GM18868 (cell line): ENCODE results near the gene ZFP36L1.

Experiments
- ATAC-seq: cut with Tn5 transposase; IDR thresholded peaks from one replicate; pipeline ENCODE4 v1.9.1; 2021; ENCODE audit warnings: mild to moderate bottlenecking, moderate library complexity; ENCODE audit not compliant: unreplicated experiment

ZFP36L1 gene

DNA sequence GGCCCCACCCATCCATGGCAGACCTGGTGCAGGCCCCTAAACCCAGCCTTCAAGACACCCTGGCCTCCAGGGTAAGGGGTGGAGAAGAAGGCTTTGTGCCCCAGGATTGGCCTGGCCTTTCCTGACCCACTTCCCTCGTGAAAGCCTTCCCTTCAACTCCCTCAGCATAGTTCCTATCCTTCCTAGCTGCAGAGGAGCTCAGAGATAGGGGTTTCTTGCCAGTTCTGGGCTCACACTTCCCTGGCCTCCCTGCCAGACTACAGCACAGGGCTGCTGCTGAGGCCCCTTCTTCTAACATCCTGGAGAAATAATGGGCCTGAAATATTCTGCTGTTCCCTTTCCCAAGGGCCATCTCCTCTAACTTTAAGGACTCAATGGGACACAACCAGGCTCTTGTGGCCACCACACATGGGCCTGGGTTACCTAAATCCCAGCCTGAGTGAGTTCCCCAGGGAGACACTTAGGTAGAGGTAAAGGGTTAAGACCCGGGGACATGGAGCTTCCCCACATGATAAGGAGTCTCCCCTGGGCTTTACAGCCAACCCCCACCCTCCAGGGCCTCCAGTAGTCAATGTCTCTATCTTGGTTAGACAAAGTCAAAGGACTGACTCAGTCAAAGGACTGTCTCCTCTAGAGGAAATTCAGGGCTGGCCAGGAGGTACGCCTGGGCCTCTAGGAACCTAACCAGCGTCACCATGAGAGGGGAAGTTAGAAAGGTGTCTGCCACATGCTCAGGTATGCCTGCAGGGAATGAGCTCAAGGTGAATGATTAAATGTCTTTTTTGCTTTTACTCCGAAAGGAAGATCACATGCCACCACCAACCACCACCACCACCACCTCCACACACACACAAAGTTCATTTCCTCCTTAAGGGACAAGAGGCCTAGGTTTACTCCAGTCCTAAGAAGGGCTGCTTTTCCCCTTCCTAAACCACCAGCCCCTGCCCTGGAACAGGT is 7.1 kb downstream of the ZFP36L1 start:
- ATAC-seq: no peak

DNA sequence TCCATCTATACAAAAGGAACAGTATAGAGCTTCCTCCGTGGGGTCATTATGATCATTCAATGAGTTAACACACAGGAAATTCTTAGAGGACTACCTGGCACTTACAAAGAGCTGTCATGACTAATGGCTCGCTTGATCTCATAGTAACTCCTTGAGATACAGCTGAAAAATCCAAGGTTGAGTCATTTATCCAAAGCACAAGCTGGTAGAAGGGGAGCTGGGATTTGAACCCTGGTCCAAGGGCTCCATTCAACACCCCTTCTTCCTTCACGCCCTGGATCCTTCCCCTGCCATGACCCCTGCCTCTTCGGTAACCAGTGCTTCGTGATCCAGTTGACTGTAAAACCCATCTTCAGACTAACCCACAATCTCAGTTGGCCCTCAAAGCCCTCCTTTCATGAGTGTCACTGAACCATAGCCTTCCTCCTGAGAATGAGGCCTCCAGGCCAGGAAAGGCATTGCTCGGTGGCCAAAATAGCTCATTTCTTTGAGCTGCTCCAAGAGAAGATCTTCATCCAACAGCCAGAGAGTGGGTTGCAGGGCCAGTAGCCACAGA is 7.8 kb downstream of the ZFP36L1 start:
- ATAC-seq: no peak

DNA sequence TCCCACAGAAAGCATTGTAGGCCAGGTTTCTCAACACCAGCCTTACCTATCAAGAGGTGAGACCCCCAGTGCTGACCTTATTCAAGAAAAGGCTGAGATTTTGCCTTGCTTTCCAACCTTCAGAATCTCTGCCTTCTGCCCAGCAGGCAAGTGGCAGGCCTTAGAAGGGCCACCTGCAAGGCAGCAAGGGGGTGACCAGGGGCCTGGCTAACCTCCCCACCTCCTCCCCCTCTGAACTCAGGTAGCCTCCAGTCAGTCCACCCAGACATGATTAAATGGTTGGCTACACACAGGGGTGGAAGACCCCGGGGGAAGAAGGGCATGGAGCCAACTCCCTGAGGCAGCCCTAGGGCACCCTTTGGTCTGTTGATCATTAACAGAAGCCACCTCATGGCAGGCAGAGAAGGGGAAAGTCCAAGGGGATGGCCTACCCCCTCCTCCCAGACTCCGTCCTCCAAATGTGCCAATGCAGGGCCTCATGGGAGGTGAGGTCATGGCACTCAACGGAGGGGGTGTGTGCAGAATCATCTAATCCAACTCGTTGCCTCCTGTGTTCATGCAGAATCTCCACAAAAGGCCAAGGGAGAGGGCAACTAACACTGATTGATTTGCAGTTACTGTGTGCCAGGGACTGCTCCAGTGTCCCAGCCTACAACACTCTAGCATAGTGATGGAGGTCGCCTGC is 8.5 kb downstream of the ZFP36L1 start:
- ATAC-seq: no peak

DNA sequence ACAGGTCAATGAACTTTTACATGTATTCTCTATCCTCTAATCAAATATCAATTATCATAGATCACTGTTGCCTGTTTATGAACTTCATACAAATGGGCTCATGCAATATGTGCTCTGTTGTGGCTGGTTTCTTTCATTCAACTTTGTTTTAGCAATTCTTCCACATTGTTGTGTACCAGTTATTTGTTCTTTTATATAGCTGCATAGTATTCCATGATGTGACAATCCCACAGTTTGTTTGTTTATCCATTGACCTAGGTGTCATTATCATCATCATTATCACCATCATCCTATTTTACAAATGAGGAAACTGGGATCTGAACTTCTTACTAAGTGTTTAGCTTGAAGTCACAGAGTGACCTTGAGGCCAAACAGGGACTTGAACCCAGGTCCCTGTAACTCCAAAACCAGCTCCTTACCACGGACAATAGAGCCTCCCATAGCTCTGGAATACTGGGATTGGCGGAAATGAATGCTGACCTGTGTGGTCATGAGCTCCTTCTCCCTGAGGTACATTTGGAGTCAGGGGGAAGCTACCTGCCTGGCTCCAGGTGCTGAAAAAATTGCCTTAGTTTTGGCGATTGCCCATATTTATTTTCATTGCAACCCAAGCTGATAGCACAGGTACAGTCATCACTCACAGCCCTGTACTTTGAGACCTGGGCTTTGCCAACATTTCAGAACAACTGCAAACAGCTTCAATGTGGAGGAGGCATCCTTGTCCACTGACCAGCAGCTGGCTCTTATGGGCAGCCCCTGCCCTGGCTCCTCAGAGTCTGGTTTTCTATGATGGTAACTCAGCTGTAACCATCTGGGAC is 9.2 kb downstream of the ZFP36L1 start:
- ATAC-seq: no peak

DNA sequence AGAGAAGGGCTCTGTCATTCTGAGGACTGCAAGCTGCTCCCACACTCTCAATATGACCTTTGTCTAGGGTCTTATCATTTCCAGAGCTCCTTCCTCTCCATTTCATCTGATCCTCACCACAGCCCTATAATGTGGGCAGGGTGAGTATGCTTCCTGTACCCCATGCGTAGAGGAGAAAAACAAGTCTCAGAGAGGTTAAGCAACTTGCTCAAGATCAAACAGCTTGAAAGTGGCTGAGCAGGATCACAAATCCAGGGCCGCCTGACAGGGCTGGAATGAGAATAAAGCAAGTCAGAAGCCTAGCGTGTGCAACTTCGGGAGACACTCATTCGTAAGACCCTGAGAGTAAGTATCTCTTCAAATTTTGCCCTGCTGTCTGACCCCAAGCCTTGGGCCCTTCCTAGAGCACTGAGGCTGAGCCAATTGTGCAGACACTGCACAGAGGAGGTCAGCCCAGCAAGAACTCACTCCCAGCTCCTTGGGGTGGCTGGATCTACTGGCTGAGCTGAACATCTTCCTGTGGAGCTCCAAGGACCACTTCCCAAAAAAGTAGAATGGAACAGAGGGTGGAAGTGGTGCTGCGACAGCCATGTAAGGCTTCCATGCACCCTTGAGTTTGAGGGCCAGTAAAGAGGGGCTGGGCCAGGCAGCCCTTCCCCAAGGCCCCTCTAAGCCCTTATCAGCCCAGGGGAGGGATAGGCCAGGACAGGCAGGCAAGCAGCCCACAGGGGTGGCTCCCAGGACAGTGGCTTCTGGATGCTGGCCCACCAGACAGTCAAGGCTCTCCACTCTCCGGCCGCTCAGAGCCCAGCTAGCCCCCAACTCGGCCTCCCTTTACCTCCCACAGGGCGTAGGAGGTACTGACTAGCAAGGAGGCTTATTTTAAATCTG is 10.5 kb downstream of the ZFP36L1 start:
- no peak for ATAC-seq

DNA sequence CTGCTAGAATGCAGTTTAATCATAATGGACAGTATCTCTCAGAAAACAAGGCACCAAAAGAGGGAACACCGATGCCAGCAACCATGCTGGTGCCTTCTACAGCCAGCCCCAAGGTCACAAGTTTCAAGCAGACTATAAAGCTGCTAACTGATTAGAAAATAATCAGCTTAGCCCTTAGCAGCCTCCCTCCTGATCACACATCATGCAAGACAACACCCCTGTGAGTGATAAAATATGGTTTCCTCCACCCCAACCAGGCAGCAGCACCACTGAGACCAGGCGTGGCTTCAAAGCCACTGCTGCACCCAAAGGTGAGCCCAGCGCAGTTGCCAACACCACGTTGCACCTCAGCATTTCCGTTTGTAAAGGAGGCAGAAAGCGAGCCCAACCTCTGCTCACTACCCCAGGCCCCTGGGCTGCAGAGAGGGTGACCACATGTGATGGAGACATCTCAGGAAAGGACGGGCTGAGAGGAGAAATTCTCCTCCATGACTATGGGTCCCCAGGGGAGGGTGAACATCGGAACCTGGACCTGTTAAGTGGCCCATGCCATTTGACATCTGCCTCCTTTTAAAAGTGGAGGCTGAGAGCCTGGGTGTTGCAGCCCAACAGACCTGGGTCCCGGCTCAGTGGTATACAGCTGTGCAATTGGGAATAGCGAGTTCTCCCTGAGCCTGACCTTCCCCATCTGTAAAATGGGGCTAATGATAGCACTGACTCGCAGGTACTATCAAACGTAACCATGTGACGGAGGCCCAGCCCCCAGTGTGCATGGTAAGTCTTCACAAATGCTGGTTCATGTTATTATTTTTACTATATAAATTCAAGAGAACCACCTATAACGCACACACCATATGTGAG is 11.5 kb downstream of the ZFP36L1 start:
- no peak for ATAC-seq

DNA sequence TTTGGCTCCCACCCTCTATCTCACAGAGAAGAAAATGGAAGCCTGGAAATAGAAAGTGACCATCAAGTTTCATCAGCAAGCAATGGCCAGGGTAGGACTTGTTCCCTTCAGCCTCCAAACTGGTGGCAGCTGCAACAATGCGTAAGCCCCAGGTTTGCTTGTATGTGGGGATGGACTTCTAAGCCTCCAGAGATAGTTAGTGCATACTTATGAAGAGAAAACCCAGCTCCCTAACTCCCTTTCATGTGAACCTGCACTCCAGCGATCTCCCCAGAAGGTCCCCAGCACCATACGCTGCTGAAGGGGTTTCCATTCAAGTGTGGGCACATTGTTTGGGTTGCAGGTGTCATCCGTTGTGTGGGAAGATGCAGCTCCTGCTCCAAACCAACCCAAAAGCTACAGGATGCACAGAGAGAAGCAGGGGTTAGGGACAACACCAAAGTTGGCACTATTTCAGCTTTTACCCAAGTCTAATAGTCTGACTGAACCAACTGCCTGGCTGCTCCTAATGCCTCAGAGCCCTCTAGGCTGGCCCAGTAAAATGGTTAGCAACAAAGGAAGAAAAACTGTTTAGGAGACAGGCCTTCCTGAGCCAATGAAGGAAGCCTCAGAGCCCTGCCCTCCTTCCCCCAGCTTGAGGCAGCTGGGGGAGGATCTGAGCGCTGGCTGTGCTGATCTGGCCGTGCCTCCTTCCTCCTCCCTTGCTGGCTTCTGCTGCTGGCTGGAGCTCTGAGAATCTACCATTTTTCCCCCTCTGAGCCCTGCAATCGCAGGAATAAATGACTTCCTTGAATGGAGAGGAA is 12.3 kb downstream of the ZFP36L1 start:
- ATAC-seq: no peak

DNA sequence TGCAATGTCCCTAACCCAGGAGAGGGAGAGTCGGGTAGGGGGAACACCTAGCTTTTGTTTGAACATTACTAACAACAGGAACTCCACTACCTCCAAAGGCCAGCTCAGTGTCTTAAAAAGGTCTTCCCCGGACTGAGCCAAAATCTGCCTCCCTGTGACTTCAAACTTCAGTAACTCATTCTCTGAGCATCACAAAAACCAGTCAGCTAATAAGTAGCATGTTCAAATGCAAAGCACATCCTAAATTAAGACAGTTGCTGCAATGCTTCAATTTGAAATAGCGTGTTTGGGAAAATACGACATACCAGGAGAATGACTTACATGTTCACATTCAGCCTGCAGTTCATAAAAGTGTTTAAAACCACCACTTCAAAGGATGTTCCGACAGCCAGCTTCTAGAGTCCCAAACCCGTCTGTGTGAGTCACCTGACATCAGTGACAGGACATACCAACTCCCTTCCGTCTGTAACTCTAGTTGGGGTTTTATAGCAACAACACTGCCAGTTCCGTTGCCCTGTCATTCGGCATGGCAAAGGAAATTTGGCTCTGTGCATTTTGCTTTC is 13.0 kb downstream of the ZFP36L1 start:
- ATAC-seq: no peak

DNA sequence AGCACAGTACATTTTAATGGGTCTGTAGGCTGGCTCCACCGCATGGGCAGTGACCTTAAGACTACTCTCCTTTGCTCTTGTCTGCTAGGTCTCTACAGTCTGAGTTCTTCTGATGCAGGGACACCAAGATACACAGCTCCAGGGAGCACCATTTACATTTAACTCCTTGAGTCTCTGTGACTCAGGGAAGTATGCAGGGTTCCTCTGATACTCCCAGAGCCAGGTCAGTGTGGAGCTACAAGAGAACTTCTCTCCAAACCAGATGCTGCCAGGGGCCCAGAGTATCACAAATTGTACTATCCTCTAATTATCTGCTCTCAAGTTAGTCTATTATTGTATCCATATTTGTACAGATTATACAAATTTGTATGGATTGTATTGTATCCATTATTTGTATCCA is 15.2 kb downstream of the ZFP36L1 start:
- ATAC-seq: no peak

DNA sequence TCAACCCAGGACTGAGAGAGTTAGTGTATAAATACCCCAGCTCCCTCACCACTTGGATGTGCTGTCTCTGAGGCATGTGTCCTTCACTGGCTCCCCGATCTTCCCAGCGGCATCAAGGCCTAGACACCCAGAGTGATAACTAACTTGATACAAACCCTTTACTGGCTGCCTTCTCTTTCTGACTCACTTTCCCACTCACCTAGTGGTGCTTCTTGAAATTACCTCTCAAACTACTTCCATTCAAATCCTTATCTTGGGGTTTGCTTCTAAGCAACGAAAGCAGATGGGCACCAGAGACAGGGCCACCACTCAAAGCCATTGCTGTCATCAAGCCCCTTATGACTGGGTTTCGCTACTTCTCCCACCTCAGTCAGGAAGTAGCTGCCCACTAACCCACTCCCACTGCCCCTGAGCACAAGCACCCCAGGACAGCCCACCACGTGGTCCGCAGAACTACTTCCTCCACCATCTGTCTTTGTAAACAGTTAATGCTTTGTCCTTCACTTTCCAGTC is 17.2 kb downstream of the ZFP36L1 start:
- no peak for ATAC-seq

DNA sequence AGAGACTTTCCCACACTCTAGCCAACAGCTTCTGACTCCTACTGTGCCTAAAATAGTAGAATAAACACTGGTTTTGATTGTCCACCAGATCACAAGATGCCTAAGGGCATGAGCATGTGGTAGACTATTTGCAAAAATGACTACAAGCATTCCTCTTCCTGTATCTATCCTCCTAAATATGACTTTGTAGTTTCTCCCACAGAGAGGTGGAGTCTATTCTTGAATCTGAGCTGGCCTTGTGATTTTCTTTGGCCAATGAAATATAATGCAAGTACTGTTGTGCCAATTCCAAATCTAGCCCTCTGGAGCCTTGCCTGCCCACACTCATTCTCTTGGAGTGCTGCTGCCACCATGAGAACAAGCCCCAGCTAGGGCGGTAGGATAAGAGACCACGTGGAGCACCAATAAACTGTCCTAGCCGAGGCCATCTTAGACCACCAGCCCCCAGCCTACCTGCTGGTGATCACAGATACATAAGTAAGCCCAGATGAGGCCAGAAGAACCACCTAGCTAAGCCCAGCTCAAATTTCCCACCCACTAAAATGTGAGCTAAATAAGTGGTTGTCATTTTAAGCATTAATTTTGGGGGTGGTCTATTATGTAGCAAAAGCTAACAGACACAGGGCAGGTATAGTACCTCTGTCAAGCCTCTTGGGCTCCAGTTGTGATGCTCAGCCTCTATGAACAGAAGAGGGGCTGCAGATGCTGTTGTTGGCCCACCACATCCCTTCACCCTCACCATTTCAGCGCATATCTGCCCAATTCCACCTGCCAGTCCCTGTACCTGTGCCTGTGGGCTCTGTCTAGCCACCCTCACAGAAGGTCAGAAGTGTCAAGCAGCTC is 17.9 kb downstream of the ZFP36L1 start:
- no peak for ATAC-seq

DNA sequence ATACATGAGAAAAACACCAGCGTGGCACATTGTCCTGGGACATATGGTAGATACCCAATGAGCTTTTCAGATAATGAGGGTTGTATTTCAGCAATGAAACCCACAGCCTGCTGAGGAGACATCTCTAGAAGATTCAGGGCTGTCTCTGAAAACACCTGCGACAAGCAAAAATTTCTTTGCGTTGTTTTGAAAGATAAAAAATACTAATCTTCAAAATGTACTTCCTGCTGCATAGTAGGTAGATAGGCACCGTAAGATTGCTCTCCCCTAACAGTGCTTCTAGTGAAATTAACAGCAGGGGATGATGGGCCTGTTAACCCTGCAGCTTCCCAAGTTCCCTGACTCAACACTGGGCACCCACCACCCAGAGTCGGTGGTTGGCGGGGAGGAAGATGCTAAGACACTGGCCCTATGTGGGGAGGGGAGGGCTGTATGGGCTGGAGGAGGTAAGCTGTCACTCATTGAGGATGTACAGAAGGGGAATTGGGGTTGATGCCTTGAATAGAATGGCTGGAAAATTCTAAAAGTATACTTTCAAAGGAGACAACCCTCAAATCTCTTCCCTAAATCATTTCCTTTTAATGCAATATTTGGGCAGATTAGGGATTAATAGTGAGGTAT is 20.0 kb downstream of the ZFP36L1 start:
- ATAC-seq: no peak

DNA sequence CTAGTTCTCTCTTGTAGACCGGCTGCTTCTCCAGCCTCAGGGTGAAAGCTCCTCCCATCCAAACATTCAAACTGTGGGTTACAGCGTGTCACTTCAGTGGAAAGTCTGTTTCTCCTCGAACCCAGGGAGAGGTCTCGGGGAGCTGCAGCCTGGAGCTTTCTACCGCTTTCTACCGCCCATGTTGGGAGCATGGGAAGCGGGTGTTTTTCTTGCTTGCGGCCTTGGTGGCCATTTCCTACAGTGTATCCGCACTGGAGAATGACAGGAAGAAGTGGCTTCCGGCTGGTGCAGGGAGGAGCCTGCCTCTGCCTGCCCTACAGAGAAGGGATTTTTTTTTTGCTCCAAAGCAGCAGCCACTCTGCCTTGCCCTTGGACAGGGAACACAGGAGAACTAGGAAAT is 21.2 kb downstream of the ZFP36L1 start:
- ATAC-seq: no peak

DNA sequence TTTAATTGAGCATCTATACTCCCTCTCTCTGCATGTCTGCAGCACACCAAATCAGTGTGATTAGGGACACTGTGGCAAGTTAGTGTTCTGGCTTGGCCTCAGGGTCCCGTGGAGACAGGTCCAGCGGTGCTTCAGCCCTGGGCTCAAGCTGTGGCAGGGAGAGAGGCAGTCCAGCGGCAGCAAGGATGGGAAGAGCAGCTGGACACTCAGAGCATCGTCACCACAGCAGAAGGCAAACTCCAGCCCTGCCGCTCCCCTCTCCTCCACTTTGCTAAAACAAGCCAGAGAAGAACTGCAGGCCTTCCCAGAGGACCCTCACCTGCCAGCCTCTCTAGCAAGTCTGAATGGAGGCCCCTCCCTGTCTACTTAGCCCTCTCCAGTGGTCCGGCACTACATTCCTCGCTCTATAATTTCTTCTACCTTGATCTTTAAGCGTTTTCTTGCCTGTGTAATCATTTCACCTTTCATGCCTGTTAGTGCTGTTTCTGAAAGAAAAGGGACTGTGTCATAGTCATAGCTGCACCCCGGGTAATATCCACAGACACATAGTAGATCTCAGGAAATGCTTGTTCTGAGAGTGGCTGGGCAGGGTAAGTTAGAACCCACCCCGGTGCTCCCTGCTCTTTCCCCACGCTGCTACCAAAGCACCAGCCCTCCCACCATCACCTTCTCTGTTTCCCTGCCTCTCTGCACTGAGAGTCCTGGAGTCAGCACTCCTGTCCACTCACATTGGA is 22.1 kb downstream of the ZFP36L1 start:
- no peak for ATAC-seq

DNA sequence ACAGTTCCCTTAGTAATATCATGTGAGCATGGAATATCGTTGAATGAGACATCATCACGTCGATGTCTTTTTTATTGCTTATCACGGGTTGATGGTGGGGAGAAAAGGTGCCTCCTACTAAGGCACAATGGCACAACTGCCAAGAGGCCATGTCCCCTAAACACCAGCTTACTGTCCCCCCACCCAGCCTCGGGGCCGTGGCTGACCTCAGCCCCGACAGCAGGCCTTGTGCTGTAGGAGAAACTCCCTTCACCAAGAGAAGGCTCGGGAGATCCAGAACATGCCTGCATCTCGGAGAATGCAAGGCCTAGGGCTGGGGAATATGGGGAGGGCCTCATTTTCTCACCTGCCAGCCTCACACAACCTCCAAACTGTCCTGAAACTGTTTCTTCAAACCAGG is 22.8 kb downstream of the ZFP36L1 start:
- ATAC-seq: no peak

DNA sequence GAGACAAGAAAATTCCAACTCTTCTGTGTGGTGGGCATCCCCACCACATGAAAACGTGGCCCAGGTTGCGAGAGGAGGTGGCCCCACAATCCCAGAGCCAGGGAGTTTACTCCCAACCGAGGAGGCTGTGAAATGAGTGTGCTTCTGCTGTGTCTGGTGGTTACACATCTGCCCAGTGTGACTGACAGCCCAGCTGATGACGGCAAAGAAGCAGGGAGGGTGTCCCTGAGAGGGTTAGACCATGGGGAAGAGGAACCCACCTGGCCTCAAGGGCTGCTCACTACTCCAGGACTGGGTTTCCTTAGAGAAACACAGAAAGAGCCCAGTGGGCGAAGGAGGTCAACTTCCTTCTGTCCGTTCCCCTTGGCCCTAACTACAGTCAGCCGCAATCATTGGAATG is 24.6 kb downstream of the ZFP36L1 start:
- no peak for ATAC-seq
